ENCODE results near the gene PTPRK.

Gene PTPRK

GRCh38 chr6:128307671-128308070 lies 212.7 kb downstream of the PTPRK start:
- no peak for DNase-seq (ENCODE audit: low spot score)
- no peak for TF ChIP-seq CTCF (IDR thresholded peaks at IDR 0.05)
- Histone ChIP-seq H3K4me3 (no peak overlapping the region), H3K27ac (no peak overlapping the region)

- no peak for TF ChIP-seq CTCF (IDR thresholded peaks at IDR 0.05)
- DNase-seq (ENCODE audit: low spot score) = no peak
- Histone ChIP-seq H3K27ac (no peak overlapping the region), H3K4me3 (no peak overlapping the region)
Observed at GRCh38 chr6:128305976-128306375, 214.4 kb downstream of the PTPRK start.

- TF ChIP-seq CTCF (IDR thresholded peaks at IDR 0.05) = no peak
- Histone ChIP-seq H3K27ac (no peak overlapping the region), H3K4me3 (no peak overlapping the region)
- no peak for DNase-seq (ENCODE audit: low spot score)
Observed at GRCh38 chr6:128305228-128305627, 215.2 kb downstream of the PTPRK start.

GRCh38 chr6:128303870-128304269 lies 216.5 kb downstream of the PTPRK start:
- DNase-seq (ENCODE audit: low spot score) = no peak
- Histone ChIP-seq H3K4me3 (no peak overlapping the region), H3K27ac (no peak overlapping the region)
- TF ChIP-seq CTCF (IDR thresholded peaks at IDR 0.05) = no peak

- Histone ChIP-seq H3K4me3 (no peak overlapping the region), H3K27ac (no peak overlapping the region)
- no peak for TF ChIP-seq CTCF (IDR thresholded peaks at IDR 0.05)
- no peak for DNase-seq (ENCODE audit: low spot score)
Observed at GRCh38 chr6:128302942-128303341, 217.5 kb downstream of the PTPRK start.

- no peak overlapping the region for H3K4me3 ChIP-seq
Observed at GRCh38 chr6:128295670-128296069, 224.7 kb downstream of the PTPRK start.

GRCh38 chr6:128290221-128290620 lies 230.2 kb downstream of the PTPRK start:
- Histone ChIP-seq H3K27ac (no peak overlapping the region), H3K4me3 (no peak overlapping the region)
- DNase-seq (ENCODE audit: low spot score) = no peak
- TF ChIP-seq CTCF (IDR thresholded peaks at IDR 0.05) = no peak

More at GRCh38 chr6:128295670-128296069, 224.7 kb downstream of the PTPRK start:
- no peak overlapping the region for H3K27ac ChIP-seq
- no peak for DNase-seq (ENCODE audit: low spot score)
- no peak for TF ChIP-seq CTCF (IDR thresholded peaks at IDR 0.05)

Measured in coronary artery (tissue), 2 donors.